Measurements from ENCODE around the gene GUK1.

Gene GUK1

DNA sequence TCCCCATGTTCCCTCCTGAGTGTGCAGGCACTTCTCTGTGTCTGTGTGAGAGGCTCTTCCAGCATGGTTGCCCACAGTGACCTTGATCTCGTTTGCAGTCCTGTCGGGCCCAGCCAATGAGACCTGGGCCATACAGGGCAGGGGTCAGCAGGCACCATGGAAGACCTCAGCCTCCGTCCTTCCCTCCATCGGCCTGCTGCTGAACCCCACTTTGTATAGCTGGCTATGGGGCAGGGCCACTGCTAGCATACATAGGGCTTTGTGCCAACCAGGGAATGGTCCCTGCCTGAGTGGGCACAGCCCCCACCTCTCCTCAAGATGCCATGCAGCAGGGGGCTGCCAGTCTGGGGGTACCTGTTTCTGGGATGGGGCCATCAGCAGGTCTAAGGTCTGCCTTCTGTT, 40.7 kb upstream of the GUK1 start:
- Mint-ChIP-seq H3K9me3 (peaks cover 9 to 11% of the 10 kb centered on the region in 2 donors), H3K27ac (peak overlapping the region; percentile 81), H3K36me3 (peaks cover 43 to 61% of the 10 kb centered on the region in 2 donors), H3K27me3 (no peaks in the 10 kb centered on the region), H3K4me1 (peaks cover 33 to 71% of the 10 kb centered on the region in 2 donors), H3K4me3 (no peak overlapping the region)
- no peak for ATAC-seq (replicated peaks)
- no peak for DNase-seq

DNA sequence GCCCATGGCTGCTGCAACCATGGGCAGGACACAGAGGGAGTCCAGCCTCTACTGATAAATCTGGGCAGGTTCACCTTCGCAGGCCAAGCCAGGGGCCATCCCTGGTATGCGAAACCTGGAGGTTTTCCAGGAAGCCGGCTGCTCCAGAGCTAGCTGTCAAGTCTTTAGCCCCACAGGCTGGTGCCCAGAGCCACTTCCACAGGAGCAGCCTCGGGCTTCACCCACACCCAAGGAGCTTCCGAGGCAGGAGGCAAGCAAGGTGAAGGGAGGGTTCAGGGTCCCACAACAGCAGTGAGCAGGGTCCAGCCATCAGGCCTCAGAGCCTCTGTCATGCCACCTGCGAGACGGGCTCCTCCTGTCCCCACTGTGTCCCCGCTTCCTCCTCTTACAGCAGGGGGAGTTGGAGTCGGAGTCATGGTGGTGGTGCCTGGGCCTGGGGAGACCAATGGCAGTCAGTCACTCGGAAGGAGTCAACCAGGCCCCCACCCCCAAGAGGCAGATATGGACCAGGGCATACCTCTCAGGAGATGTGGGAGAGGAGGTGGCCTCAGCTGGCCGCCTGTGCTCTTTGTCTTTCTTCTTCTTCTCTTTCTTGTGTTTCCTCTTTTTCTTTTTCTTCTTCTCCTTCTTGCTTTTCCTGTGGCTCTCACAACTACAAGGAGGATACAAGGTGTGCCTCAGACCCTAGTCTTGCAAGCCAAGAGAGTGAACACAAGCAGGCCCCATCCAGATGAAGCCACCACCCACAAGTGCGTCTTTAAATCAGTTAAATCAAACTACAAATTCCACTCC, 39.1 kb upstream of the GUK1 start:
- Mint-ChIP-seq H3K36me3 (peaks cover 33 to 54% of the 10 kb centered on the region in 2 donors), H3K4me3 (peak overlapping the region; percentile 60 to 98), H3K9me3 (no peaks in the 10 kb centered on the region), H3K27me3 (no peaks in the 10 kb centered on the region), H3K4me1 (peaks cover 25 to 68% of the 10 kb centered on the region in 2 donors), H3K27ac (peak overlapping the region; percentile 94)
- ATAC-seq (replicated peaks), result no peak
- DNase-seq, result no peak

DNA sequence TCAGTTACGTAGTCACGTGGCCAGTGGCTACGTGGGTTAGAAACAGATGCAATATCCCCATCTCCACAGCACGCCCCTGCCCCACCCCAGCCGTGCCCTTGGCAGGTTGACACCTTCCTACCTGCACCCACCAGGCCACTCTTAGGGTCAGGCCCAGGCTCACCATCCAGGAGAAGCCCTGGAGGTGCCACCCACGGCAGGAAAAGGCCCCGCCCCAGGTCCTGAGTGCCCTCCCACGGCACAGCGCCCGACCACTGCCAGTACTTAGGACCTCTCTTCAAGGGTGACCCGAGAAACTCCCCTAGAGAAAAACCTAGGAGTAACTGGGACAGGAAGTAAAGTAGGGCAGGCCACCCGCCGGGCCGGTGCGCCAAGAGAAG, 38.5 kb upstream of the GUK1 start:
- no peaks in the 10 kb centered on the region for H3K27me3 Mint-ChIP-seq
- peak overlapping the region; percentile 60 to 98 for H3K4me3 Mint-ChIP-seq
- no peak for DNase-seq
- H3K4me1 Mint-ChIP-seq, result peaks cover 27 to 65% of the 10 kb centered on the region in 2 donors
- peak overlapping the region; percentile 94 for H3K27ac Mint-ChIP-seq
- ATAC-seq (replicated peaks), result no peak
- H3K36me3 Mint-ChIP-seq, result peaks cover 37 to 52% of the 10 kb centered on the region in 2 donors
- no peaks in the 10 kb centered on the region for H3K9me3 Mint-ChIP-seq

DNA sequence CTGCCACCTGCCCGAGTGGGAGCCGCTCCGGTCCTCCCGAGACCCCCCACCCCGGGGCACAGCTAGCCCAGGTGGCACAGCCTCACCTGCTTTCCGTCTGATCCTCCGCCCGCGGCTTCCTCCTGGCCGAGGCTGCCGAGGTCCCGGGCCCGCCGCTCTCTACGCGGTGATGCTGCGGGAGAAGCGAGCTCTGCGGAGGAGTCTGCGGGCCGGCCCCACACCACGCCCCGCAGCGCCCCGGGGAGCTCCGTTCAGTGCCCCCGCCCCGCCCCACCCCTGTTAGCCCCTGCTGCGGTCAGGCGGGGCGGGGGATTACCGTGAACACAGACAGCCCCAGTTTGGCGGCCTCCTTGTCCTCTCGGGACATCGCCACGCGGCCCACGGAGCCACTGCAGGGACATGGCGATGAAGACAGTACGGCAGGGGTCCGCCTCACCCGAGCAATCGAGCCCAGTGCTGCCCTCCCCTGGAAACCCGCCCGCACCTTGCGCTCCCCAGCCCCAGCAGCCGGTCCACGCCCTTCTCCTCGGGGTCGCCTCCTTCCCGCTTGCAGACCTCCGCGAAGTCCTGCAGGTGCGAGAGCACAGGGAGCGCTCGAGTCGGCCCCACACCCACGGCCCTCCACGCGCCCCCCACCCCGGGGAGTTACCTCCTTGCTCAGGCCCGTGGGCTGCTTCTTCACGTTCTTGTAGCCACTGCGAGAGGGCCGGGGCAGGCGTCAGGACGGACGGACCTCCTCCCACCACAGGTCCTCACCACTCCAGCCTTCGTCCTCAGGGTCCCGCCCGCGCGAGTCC, 37.9 kb upstream of the GUK1 start:
- Mint-ChIP-seq H3K4me1 (peaks cover 27 to 64% of the 10 kb centered on the region in 2 donors), H3K4me3 (peak overlapping the region; percentile 95 to 98), H3K9me3 (no peaks in the 10 kb centered on the region), H3K27me3 (no peaks in the 10 kb centered on the region), H3K36me3 (peaks cover 40 to 56% of the 10 kb centered on the region in 2 donors), H3K27ac (peak overlapping the region; percentile 83)
- DNase-seq, result no peak
- peak; percentile 47 for ATAC-seq (replicated peaks)

DNA sequence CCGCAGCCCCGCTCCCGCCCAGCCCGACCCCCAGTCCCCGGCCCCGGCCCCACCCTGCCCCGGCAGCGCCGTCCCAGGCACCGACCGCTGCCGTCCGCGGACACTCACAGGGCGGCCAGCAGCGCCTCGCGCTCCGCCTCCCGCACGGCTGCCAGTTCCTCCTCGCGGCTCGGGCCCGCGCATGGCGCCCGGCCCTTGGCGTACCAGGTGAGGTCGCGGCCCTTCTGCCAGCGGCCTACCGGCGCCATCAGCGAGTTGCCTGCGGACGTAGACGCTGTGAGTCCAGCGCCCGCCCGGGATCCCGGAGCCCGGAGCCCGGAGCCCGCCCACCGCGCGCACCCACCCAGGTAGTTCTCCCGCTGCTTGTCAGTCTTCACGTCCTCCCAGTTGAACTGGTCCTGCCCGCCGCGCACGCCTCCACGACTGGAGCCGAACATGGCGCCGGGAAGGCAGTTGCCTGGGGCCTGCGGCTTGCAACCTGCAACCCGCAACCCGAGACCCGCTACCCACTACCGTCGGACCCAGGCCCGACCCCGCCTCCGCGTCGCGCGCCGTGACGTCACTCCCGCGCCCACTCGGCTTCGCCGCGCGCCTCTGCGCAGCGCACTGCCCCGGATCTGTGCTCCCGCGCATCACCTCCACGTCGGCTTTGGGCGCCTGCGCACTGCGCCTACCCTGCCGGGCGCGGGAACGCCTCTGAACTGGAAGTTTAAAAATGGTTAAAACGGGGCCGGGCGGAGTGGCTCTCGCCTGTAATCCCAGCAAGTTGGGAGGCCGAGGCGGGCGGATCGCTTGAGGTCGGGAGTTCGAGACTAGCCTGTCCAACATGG, 37.1 kb upstream of the GUK1 start, which contains the start of gene C1orf35:
Gene C1orf35, minus strand, starts transcription at position 535 of the 830 bp plus-strand sequence. Its CDS starts 98 bp downstream, at position 437.
- Mint-ChIP-seq H3K27ac (peak within 1 kb of the TSS; percentile 97), H3K4me3 (peak within 1 kb of the TSS; percentile 95 to 98), H3K36me3 (peaks cover 33 to 48% of the 10 kb centered on the region in 2 donors), H3K27me3 (no peaks in the 10 kb centered on the region), H3K4me1 (peaks cover 33 to 66% of the 10 kb centered on the region in 2 donors), H3K9me3 (no peaks in the 10 kb centered on the region)
- peak; percentile 88 to 89 for ATAC-seq (replicated peaks)
- DNase-seq, result peak; percentile 90

DNA sequence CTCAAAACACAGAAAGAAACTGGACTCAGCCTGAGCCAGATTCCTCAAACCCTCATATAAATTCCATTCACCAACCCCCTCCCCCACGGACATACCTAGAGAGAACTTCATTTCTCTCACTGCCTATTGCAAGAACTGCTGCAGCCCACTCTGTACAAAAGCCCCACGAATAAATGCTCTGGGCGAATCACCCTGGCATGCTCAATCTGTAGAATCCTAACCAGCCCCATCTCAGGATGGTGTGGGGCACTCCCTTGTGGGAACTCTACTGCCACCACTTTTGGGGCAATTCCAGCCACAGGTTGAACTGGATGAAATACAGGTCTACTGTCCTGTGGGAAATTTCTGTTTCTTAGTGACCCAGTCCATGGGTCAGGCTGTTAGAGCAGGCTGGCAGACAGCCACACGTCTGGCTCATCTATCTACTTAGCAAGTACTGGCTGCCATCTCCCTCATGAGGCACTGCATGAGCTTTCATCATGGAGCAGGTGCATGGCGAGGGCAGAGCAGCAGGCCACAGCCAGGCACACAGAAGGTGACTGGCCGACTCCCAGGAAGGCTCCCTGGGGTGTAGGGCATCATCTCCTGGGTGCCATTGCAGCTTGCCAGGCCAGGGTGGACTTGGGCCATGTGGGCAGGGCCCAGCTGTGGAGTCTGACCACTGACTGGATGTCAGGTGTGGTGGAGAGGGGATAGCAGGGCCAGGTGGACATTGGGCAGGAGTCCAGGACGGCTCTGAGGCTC, 35.4 kb upstream of the GUK1 start:
- DNase-seq, result no peak
- Mint-ChIP-seq H3K27ac (peak overlapping the region; percentile 97), H3K27me3 (no peaks in the 10 kb centered on the region), H3K36me3 (peaks cover 23 to 35% of the 10 kb centered on the region in 2 donors), H3K4me3 (peak overlapping the region; percentile 95 to 98), H3K4me1 (peaks cover 30 to 72% of the 10 kb centered on the region in 2 donors), H3K9me3 (no peaks in the 10 kb centered on the region)
- no peak for ATAC-seq (replicated peaks)

DNA sequence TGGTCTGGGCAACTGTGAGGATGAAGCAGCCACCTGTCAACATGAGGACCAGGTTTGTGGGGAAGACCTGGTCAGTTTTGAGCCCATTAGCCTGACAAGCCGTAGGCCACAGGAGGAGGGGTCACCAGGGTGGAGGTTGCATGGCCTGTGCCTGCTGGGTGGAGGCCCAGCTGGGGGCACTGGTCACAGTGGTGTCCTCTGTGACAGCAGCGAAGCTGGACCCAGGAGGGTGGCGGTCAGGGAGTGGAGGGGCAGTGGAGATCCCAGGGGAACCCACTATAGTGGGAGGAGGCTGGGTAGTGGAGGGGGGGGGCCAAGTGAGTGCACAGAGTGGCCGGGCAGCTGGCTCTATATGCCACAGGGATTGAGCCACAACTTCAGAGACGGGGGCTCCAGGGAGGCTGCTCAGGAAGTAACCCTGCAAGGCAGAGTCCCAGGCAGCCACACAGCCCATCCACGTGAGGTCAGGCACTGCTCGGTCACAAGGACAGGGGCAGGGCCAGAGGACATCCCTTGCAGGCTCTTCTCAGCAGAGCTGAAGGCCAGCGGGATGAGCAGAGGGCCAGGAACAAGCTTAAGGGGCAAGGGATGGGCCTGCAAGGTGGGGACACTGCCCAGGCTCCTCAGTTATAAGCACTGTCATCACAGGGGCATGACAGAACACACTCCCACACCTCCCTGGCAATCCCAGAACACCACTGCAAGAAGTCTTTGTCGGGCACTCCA, 34.6 kb upstream of the GUK1 start:
- ATAC-seq (replicated peaks) (no peak), DNase-seq (no peak)
- H3K36me3 Mint-ChIP-seq, result peaks cover 17 to 31% of the 10 kb centered on the region in 2 donors
- peaks cover 36 to 74% of the 10 kb centered on the region in 2 donors for H3K4me1 Mint-ChIP-seq
- H3K27me3 Mint-ChIP-seq, result no peaks in the 10 kb centered on the region
- no peak overlapping the region for H3K27ac Mint-ChIP-seq
- H3K9me3 Mint-ChIP-seq, result no peaks in the 10 kb centered on the region
- H3K4me3 Mint-ChIP-seq, result no peak overlapping the region

DNA sequence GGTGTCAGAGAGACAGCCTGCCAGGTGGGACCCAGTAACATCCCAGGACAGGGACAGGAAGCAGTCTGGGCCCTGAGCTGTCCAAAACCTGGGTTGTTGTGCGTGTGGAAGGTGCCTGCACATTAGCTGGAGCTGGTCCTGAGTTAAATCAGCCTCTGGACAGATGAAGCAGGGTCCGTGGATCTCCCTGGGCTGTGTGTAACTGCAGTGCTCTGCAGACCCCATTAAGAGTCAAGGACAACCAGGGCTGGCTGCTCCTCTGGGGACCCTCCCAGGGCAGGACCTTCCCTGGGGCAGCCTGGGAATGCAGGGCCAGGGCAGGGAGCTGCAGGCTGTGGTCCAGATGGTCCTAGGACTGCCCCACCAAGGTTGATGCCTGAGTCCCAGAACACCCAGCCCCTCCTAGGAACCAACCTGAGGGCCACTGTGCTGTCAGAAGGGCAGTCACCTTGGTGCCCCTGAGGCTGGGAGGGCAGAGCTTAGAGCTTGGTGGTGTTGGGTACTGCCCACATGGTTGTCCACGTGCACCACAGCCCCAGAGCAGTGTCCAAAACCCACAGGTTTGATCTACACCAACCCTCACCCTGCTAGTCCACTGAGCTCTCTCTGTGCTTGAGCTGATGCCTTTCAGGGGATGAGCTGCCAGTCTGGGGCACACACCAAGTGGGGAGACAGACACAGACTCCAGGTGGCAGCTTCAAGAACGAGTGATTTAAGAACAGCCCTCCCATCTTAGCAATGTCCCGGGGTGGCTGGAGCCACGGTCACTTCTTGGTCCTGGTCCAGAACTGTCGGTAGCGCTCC, 33.9 kb upstream of the GUK1 start:
- H3K4me3 Mint-ChIP-seq, result no peak overlapping the region
- no peak for ATAC-seq (replicated peaks)
- no peaks in the 10 kb centered on the region for H3K27me3 Mint-ChIP-seq
- H3K27ac Mint-ChIP-seq, result peak overlapping the region; percentile 42
- peaks cover 16 to 29% of the 10 kb centered on the region in 2 donors for H3K36me3 Mint-ChIP-seq
- H3K4me1 Mint-ChIP-seq, result peaks cover 33 to 70% of the 10 kb centered on the region in 2 donors
- no peaks in the 10 kb centered on the region for H3K9me3 Mint-ChIP-seq
- no peak for DNase-seq

DNA sequence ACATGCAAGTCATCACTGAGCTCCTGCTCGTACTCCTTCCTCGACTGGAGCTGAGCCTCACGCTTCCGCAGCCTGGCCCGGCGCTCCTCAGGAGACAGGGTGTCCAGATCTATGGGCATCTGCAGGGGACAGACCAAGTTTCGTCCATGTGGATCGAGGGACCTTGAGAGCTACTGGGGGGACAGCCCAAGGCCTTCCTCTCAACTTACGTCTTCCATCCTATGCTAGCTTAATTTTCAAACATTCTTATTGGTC, 33.4 kb upstream of the GUK1 start:
- no peaks in the 10 kb centered on the region for H3K27me3 Mint-ChIP-seq
- H3K27ac Mint-ChIP-seq, result no peak overlapping the region
- H3K4me1 Mint-ChIP-seq, result peaks cover 28 to 65% of the 10 kb centered on the region in 2 donors
- peaks cover 16 to 24% of the 10 kb centered on the region in 2 donors for H3K36me3 Mint-ChIP-seq
- ATAC-seq (replicated peaks) (no peak), DNase-seq (no peak)
- no peaks in the 10 kb centered on the region for H3K9me3 Mint-ChIP-seq
- H3K4me3 Mint-ChIP-seq, result no peak overlapping the region

DNA sequence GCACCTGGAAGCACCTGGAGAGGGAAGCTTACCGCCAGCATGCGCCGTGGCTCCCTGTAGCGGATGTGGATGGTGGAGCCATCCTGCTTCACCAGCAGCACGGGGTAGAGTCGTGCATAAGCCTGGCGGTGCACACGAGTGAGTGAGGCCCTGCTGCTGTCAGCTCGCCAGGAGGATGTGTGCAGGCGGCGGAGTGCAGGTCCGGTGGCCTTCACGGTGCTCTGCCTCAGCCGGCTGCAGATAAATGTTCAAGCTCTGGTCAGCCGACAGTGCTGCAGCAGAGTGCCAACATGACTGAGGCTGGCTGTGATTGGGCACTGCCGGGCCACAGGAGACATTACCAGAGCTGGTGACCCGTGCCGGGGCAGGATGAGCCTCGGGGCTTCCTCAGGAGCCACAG, 32.4 kb upstream of the GUK1 start:
- no peak for ATAC-seq (replicated peaks)
- DNase-seq, result no peak
- Mint-ChIP-seq H3K9me3 (no peaks in the 10 kb centered on the region), H3K4me3 (peak overlapping the region; percentile 95 to 96), H3K27me3 (no peaks in the 10 kb centered on the region), H3K4me1 (peaks cover 27 to 59% of the 10 kb centered on the region in 2 donors), H3K27ac (peak overlapping the region; percentile 31), H3K36me3 (peaks cover 16 to 24% of the 10 kb centered on the region in 2 donors)

DNA sequence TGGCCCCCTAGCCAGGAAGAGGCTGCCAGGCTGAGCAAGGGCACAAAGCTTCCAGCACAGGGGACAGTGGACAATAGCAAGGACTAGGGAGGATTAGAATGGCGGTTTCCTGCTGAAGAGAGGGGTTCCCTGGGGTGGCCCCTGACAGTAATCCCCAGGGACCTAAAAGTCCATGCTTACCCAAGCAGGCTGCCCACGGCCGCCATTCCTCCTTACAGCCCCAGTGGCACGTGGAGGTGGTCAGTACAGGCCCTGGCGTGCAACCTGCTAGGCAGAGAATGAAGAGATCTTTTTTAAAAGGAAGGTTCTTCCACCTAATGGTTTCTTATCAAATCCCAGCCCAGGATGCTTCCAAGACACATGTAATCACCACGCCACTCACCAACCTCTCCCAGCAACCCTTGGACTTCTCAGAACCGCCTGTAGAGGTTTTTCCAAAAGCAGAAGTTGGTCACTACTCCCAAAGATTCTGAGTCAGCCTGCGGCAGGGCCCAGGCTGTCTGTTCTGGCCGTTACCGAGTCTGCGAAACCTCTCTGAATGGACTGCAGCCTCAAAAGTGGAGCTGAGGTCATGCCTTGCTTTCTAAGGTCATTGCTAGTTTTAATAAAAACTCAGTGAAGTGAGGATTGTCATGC, 31.9 kb upstream of the GUK1 start:
- no peak for DNase-seq
- Mint-ChIP-seq H3K4me3 (peak overlapping the region; percentile 95 to 96), H3K9me3 (no peaks in the 10 kb centered on the region), H3K4me1 (peaks cover 27 to 58% of the 10 kb centered on the region in 2 donors), H3K36me3 (peaks cover 14 to 22% of the 10 kb centered on the region in 2 donors), H3K27me3 (no peaks in the 10 kb centered on the region), H3K27ac (peak overlapping the region; percentile 98)
- ATAC-seq (replicated peaks), result no peak

DNA sequence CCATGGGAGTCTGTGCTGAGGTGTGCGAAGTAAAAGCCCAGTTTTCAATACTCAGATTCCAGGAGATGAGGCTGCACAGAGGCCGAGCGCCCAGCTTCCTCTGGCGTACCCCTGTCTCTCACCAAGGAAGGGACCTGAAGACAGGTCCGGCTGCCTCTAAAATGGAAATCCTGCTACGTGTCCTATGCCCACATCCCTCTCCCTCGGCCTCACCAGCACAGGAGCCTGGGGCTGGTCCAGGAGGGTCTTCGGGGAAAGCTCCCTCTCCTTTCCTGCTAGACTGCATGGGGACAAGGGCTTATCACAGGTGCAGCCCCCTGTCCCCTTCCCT, 31.4 kb upstream of the GUK1 start:
- Mint-ChIP-seq H3K36me3 (peaks cover 13 to 19% of the 10 kb centered on the region in 2 donors), H3K27me3 (no peaks in the 10 kb centered on the region), H3K9me3 (no peaks in the 10 kb centered on the region), H3K27ac (peak overlapping the region; percentile 98), H3K4me3 (peak overlapping the region; percentile 95 to 96), H3K4me1 (peaks cover 23 to 53% of the 10 kb centered on the region in 2 donors)
- DNase-seq, result no peak
- ATAC-seq (replicated peaks), result no peak

Measured in stimulated activated naive B cell treated with anti-CD40 and anti-IgM and Interleukin-4, amounts not matched to agents 10 μg/mL and 1 μg/mL and 100 μg/mL, for 72 hours (primary cell).